Epithelial cell of proximal tubule (primary cell): ENCODE data around the gene BUB3. TPM values are rescaled to one million over a fixed set of nuclear protein-coding genes. Genes with fewer than 3 reads are reported as not detected.
"Not testable (repeated sequence)": the region's sequence is repeated elsewhere in the genome, so short reads cannot be mapped to it uniquely, and the experiment has no call there.

Experiments used
- DNase-seq: peaks from one replicate; pipeline ENCODE4 v3.0.0-alpha.2; 2011; ENCODE audit warnings: low read depth
- H3K4me3 ChIP-seq: 2 replicates; pipeline ENCODE4 v1.5.1; 2011; ENCODE audit warnings: low read depth, mild to moderate bottlenecking, low read length
- total RNA-seq: library from RNA; depleted of rRNA; stranded (reverse); fragments of >200 nt; gene quantifications from 2 replicates; pipeline ENCODE4 v1.2.3, GENCODE V29; 2015
- TF ChIP-seq, protein P1 (sequence below): conservative IDR thresholded peaks from 2 replicates; pipeline ENCODE4 v1.5.1; 2012; ENCODE audit warnings: low read depth, mild to moderate bottlenecking, low read length

Gene BUB3
- total RNA-seq, 1 donor from 2014 or later = 128 TPM

DNA sequence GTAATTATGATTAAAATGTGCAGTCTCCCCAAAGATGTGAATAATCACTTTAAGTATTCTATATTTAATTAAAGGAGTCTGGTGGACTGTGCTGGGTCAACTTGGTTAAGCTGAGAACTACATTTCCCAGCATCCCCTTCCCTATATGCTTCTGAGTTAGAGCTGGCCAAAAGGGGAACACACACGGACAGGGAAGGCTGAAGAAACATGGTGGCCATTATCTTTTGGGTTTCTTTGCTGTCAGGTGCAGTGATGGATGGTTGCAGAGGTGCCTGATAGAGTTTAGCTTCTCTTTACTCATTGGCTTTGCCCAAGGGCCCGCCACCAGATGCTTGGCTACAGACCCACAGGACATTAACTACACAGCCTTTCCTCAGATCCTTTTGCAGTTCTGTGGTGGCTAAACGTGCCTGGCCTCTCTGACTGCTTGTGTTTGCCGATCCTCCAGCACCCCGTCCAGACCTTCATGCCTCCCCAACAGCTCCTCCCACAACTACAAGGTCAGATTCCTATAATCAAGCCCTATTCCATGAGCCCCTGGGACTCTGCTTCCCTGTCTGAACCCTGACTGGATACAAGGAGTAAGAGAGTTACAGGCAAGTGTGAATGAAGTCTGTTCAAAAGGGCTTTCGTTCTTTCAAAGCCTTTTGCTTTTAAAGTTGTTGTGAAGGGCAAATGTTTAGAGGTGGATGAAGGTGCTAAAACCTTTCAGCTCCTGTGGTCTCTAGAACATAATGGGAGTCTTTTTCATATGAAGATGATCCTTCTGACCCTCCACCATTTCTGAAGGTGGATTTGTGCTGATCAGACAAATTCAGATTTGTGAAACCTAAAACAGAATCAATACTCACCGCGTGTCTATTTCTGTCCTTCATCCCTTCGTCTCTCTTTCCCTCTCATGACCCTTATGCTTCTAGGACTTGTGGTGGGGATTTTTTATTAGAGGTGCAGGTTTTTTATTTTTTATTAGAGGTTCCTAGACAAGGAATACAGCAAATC is 21.5 kb downstream of the BUB3 start:
- TF ChIP-seq, protein P1, sequence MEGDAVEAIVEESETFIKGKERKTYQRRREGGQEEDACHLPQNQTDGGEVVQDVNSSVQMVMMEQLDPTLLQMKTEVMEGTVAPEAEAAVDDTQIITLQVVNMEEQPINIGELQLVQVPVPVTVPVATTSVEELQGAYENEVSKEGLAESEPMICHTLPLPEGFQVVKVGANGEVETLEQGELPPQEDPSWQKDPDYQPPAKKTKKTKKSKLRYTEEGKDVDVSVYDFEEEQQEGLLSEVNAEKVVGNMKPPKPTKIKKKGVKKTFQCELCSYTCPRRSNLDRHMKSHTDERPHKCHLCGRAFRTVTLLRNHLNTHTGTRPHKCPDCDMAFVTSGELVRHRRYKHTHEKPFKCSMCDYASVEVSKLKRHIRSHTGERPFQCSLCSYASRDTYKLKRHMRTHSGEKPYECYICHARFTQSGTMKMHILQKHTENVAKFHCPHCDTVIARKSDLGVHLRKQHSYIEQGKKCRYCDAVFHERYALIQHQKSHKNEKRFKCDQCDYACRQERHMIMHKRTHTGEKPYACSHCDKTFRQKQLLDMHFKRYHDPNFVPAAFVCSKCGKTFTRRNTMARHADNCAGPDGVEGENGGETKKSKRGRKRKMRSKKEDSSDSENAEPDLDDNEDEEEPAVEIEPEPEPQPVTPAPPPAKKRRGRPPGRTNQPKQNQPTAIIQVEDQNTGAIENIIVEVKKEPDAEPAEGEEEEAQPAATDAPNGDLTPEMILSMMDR = no peak
- DNase-seq = no peak
- no peak overlapping the region for H3K4me3 ChIP-seq

DNA sequence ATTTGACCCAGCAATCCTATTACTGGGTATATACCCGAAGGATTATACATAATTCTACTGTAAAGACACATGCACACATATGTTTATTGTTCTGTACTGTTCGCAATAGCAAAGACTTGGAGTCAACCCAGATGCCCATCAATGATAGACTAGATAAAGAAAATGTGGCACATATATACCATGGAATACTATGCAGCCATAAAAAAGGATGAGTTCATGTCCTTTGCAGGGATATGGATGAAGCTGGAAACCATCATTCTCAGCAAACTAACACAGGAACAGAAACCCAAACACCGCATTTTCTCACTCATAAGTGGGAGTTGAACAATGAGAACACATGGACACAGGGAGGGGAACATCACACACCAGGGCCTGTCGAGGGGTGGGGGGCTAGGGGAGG is 24.2 kb downstream of the BUB3 start:
- DNase-seq, H3K4me3 ChIP-seq: not testable (repeated sequence)

DNA sequence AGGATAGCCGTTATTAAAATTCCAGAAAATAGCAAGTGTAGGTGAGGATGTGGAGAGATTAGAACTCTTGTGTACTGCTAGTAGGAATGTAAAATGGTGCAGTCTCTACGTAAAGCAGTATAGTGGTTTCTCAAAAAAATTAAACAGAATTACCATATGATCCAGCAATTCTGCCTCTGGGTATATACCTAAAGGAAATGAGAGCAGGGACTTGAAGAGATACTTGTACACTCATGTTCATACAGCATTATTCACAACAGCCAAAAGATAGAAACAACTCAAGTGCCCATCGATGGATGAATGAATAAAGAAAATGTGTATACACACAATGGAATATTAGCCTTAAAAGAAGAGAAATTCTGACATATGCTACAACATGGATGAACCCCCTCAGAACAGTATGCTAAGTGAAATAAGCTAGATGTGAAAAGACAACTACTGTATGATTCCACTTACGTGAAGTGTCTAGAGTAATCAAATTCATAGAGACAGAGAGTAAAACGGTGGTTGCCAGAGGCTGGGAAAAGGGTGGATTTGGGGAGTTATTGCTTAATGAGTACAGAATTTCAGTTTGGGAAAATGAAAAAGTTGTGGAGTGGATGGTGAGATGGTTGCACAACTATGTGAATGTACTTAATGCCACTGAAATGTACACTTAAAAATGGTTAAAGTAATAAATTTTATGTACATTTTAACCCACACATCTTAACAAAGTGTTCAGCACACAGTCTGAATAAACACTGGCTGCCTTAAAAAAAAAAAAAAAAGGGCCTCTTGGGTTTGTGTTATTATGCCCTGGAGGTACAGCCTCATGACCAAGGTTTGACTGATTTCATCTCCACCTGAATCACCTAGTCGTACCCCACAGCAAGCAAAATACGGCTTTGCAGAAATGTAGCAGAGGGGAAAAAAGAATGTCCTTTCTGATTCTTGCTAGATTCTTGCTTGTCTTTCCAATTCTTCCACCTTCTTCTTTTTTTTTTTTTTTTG is 26.2 kb downstream of the BUB3 start:
- TF ChIP-seq, protein P1 = no peak
- H3K4me3 ChIP-seq = no peak overlapping the region
- DNase-seq = no peak

- H3K4me3 ChIP-seq = no peak overlapping the region
- TF ChIP-seq, protein P1 = no peak
- no peak for DNase-seq
Observed at GRCh38 chr10:123183724-123184123, 29.5 kb downstream of the BUB3 start.

GRCh38 chr10:123187781-123188180 is 33.6 kb downstream of the BUB3 start:
- TF ChIP-seq, protein P1 = no peak
- no peak overlapping the region for H3K4me3 ChIP-seq
- no peak for DNase-seq

DNA sequence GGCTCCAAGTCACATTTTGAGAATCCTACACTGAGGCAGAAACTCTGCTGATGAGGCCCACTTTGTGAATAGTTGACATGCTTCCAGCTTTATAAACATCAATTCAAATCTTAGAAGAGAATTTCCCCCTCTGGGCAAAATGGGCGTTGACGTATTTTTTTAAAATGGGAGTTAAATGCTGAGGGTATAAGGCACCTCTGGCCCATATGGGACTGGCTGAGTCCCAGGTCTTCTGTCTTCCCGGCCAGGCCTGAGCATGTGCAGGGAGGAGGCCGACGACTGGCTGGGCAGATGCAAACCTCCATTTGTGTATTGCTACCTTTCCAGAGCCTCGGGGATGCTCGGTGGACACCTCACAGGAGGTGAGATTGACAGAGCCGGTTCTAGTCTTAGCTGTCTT is 37.7 kb downstream of the BUB3 start:
- no peak for DNase-seq
- TF ChIP-seq, protein P1 = no peak

GRCh38 chr10:123194056-123194455 is 39.9 kb downstream of the BUB3 start:
- no peak overlapping the region for H3K4me3 ChIP-seq
- TF ChIP-seq, protein P1 = no peak
- DNase-seq = no peak

More for the DNA sequence above, 37.7 kb downstream of the BUB3 start:
- H3K4me3 ChIP-seq = no peak overlapping the region
